H1 (cell line): Measurements from ENCODE around the gene SCN11A.

Source experiments
- EGR1 ChIP-seq: IDR thresholded peaks from 2 replicates; pipeline ENCODE4 v1.6.1; 2011; ENCODE audit warnings: low read depth, low read length, borderline replicate concordance
- EZH2 ChIP-seq: fragments of 200-600 bp; sonication (generic); IDR thresholded peaks from 2 replicates; pipeline ENCODE4 v1.7.1; 2012; ENCODE audit warnings: low read depth, mild to moderate bottlenecking, moderate library complexity, low read length, inconsistent platforms; ENCODE audit not compliant: severe bottlenecking
- HDAC6 ChIP-seq: IDR thresholded peaks from one replicate; pipeline ENCODE4 v1.7.1; 2012; ENCODE audit warnings: low read depth, mild to moderate bottlenecking, inconsistent platforms, low read length, moderate library complexity
- JUN ChIP-seq: IDR thresholded peaks from 2 replicates; pipeline ENCODE4 v1.6.1; 2011; ENCODE audit warnings: low read depth, mild to moderate bottlenecking, improper control_type of control experiment, low read length
- POLR2A ChIP-seq, 2 experiments: IDR thresholded peaks; 1 replicate in 1 of 2; 2 replicates in 1 of 2; pipeline ENCODE4 v1.6.1; 2011; ENCODE audit warnings: low read depth in 2 of 2, low read length in 2 of 2, mild to moderate bottlenecking in 2 of 2; ENCODE audit errors: control extremely low read depth in 1 of 2
- RAD21 ChIP-seq, 2 experiments: IDR thresholded peaks in 1 of 2; conservative IDR thresholded peaks in 1 of 2; 2 replicates each; pipeline ENCODE4 v1.6.1; 2011; ENCODE audit warnings: low read depth in 2 of 2, low read length in 2 of 2, improper control_type of control experiment in 1 of 2, inconsistent platforms in 1 of 2, mild to moderate bottlenecking in 1 of 2, moderate library complexity in 1 of 2
- SP4 ChIP-seq: IDR thresholded peaks from 2 replicates; pipeline ENCODE4 v1.6.1; 2012; ENCODE audit warnings: low read length, inconsistent platforms
- TCF12 ChIP-seq: IDR thresholded peaks from 2 replicates; pipeline ENCODE4 v1.6.1; 2011; ENCODE audit warnings: low read depth, mild to moderate bottlenecking, low read length
- TF ChIP-seq, protein P1 (sequence below), 3 experiments: IDR thresholded peaks; 1 replicate in 2 of 3; 2 replicates in 1 of 3; pipeline versions ENCODE4 v1.5.1 to v1.6.1; 2011; ENCODE audit warnings: low read length in 3 of 3, mild to moderate bottlenecking in 3 of 3, inconsistent platforms in 2 of 3, low read depth in 1 of 3, moderate library complexity in 1 of 3; ENCODE audit not compliant: insufficient read depth in 1 of 3; ENCODE audit errors: control extremely low read depth in 1 of 3

- TF ChIP-seq JUN (no peak), POLR2A (IDR thresholded peaks at IDR 0.05; ENCODE audit: control extremely low read depth in 1 of 2, low read depth in 2 of 2, low read length in 2 of 2) (no peak), EZH2 (no peak), EGR1 (no peak), SP4 (no peak), TCF12 (no peak), HDAC6 (no peak), RAD21 (IDR thresholded peaks at IDR 0.05 in 1 of 2, conservative IDR thresholded peaks at IDR 0.05 in 1 of 2; ENCODE audit: low read depth in 2 of 2, low read length in 2 of 2) (no peak)
- TF ChIP-seq, protein P1, sequence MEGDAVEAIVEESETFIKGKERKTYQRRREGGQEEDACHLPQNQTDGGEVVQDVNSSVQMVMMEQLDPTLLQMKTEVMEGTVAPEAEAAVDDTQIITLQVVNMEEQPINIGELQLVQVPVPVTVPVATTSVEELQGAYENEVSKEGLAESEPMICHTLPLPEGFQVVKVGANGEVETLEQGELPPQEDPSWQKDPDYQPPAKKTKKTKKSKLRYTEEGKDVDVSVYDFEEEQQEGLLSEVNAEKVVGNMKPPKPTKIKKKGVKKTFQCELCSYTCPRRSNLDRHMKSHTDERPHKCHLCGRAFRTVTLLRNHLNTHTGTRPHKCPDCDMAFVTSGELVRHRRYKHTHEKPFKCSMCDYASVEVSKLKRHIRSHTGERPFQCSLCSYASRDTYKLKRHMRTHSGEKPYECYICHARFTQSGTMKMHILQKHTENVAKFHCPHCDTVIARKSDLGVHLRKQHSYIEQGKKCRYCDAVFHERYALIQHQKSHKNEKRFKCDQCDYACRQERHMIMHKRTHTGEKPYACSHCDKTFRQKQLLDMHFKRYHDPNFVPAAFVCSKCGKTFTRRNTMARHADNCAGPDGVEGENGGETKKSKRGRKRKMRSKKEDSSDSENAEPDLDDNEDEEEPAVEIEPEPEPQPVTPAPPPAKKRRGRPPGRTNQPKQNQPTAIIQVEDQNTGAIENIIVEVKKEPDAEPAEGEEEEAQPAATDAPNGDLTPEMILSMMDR (IDR thresholded peaks at IDR 0.05; ENCODE audit: control extremely low read depth in 1 of 3, insufficient read depth in 1 of 3, low read depth in 1 of 3, low read length in 3 of 3) = no peak
These were observed 40.5 kb downstream of the SCN11A start for GRCh38 chr3:39011191-39011736.
